A549 treated with AZD9567 at 1 μM for 4 hours (cell line): ENCODE measurements around the gene NMRAL1. TPM values are rescaled to one million over a fixed set of nuclear protein-coding genes. Genes with fewer than 3 reads are reported as not detected.

Source experiments
- total RNA-seq: library from RNA; stranded (reverse); fragments of 200-300 nt; extraction: Qiagen RNA extraction; gene quantifications from 5 replicates; pipeline ENCODE4 v1.2.3, GENCODE V29; 2022; ENCODE audit not compliant: insufficient read depth

The NMRAL1 gene
- total RNA-seq: 25.0 to 46.7 TPM (median 44.9 TPM) in 5 replicates

GRCh38 chr16:4474192-4474961, at the start of gene NMRAL1:
NMRAL1 (minus strand) TSS chr16:4474625; CDS start chr16:4474132, 493 bp downstream.

DNA sequence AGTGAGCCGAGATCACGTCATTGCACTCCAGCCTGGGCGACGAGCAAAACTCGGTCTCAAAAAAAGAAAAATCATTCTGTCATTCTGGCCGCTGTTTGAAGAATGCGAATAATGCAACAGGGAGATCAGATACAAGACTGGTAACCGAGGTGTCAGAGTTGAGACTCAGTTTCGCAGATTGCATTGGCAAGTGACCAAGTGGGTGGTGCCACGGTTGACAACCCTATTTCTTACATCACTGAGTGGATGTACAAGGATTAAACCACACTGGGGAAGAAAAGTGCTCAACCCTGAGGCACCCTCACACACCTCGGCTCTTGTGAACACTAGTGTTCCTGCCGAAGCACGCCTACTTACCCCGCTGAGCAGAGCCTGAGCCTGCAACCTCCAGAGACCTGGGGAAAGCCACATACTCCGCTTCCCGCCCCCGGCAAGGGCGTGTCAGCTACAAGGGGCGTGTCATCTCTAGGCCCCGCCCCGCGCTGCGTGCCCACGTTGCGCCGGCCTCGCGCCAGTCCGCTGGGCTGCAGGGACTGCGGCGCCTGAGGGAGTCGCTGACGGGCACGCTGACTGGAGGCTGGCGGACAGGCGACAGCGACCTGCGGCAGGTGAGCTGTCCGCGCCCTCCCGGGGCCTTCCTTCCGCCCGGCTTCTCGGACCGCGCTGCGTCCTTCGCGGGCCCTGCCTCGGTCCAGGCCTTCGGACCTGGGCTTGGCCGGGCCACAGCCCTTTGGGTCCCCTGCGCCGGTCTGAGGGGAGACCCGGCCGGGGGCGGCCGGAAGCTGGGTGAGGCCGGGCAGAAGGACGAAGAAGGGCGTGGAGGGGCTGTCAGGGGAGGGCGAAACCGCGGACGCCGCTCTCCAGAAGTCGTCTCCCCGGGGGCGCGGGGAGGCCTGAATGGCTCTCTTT, 1.7 kb upstream of the NMRAL1 start, which contains the start of gene HMOX2:
Gene HMOX2 (plus strand): TSS at position 519 of the 909 bp plus-strand sequence. CDS start 29,127 bp downstream, outside the sequence.

GRCh38 chr16:4425378-4426020, 48.9 kb downstream of the NMRAL1 start, which contains the start of gene DNAJA3:
DNAJA3 (plus strand) TSS chr16:4425868; CDS start chr16:4425882, 14 bp downstream.

DNA sequence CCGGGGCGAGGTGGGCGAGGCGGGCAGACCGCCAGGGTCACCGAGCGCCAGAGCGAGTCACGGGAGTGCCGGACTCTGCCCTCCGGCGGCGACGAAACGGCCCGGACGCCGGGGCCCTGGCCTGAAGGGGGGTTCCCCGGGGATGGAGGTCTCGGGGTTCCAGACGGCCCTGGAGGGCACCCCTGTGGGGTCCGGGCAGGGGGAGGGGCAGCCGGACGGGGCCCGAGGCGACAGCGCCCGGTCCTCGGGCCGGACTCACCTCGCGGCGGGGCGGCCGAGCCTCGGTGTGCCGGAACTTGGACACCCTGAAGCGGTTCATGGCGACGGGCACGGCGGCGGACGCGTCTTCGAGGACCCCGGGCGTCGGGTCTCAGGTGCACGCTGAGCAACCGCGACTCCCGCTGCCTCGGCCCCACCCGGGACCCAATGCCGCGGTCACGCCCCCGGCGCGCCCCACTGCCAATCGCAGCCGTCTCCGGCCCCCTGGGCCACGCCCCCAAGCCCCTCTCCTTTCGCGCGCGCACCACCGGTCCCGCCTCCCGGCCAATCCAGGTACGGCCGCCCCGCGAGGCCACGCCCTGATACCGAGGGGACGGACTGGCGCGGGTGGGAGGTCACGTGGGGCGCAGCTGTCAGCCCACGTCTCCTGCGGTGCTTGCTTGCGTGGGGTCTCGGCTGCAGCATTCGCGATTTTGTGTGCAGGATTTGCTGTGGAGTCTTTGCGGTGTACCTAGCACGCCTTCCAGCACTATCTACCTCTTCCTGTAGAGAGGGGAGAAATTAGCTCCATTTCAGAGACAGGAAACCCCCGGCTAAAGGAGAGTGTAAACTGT, 58.0 kb downstream of the NMRAL1 start, which contains the start of gene CORO7:
Gene CORO7 (minus strand): TSS at position 397 of the 833 bp plus-strand sequence. CDS start 78 bp downstream, at position 319.

Other genes starting within 250 kb of the NMRAL1 start
- gene SRL, start 232.5 kb downstream of the NMRAL1 start, total RNA-seq: 0.02 to 0.05 TPM (median 0.03 TPM) in 4 of 5 replicates, not detected in the other
- 8.4 to 19.9 TPM (median 16.0 TPM) in 5 replicates for gene TFAP4, start 201.6 kb downstream of the NMRAL1 start, total RNA-seq
- 20.1 to 28.6 TPM (median 27.1 TPM) in 5 replicates for gene GLIS2, start 158.6 kb downstream of the NMRAL1 start, total RNA-seq
- gene PAM16, start 123.3 kb downstream of the NMRAL1 start, total RNA-seq: 52.8 to 79.5 TPM (median 78.6 TPM) in 5 replicates
- gene VASN, start 102.8 kb downstream of the NMRAL1 start, total RNA-seq: 1.9 to 5.8 TPM (median 5.2 TPM) in 5 replicates
- gene CORO7, start 58.0 kb downstream of the NMRAL1 start, total RNA-seq: 7.3 to 23.0 TPM (median 18.8 TPM) in 5 replicates
- gene DNAJA3, start 48.8 kb downstream of the NMRAL1 start, total RNA-seq: 66.5 to 73.6 TPM (median 71.6 TPM) in 5 replicates
- gene HMOX2, start 1.8 kb upstream of the NMRAL1 start, total RNA-seq: 64.5 to 136 TPM (median 66.8 TPM) in 5 replicates
- gene CDIP1, start 64.1 kb upstream of the NMRAL1 start, total RNA-seq: 12.3 to 15.7 TPM (median 13.9 TPM) in 5 replicates
- gene C16orf96, start 81.7 kb upstream of the NMRAL1 start, total RNA-seq: 0.02 to 0.06 TPM (median 0.05 TPM) in 3 of 5 replicates, not detected in the others
- gene UBALD1, start 140.3 kb upstream of the NMRAL1 start, total RNA-seq: 35.1 to 62.2 TPM (median 56.6 TPM) in 5 replicates
- gene MGRN1, start 150.2 kb upstream of the NMRAL1 start, total RNA-seq: 40.8 to 50.4 TPM (median 44.0 TPM) in 5 replicates
- 15.7 to 28.4 TPM (median 26.0 TPM) in 5 replicates for gene NUDT16L1, start 218.9 kb upstream of the NMRAL1 start, total RNA-seq